ENCODE data around the gene VWA2.

GRCh38 chr10:114283091-114283490, 44.0 kb downstream of the VWA2 start:
- TF ChIP-seq ZC3H10 (CRISPR knock-in tag; IDR thresholded peaks at IDR 0.05) (no peak), TCF4 (CRISPR knock-in tag; IDR thresholded peaks at IDR 0.05; ENCODE audit: borderline replicate concordance) (no peak)

Measured in SK-N-SH treated with all-trans-retinoic acid at 6 μM for 48 hours (cell line).